Stimulated activated CD4-positive, alpha-beta T cell treated with anti-CD3 and anti-CD28 coated beads, Interleukin-2, amount 100 ng/mL, for 48 hours (primary cell): ENCODE data around the gene HIF1A.
"Not testable (repeated sequence)": the region's sequence is repeated elsewhere in the genome, so short reads cannot be mapped to it uniquely, and the experiment has no call there.

ENCODE experiments used
- DNase-seq, 2 donors: peaks; one replicate each; pipeline ENCODE4 v3.0.0-alpha.2; 2020

The HIF1A gene

GRCh38 chr14:61749867-61750266 is 54.6 kb downstream of the HIF1A start:
- no peak for DNase-seq

DNA sequence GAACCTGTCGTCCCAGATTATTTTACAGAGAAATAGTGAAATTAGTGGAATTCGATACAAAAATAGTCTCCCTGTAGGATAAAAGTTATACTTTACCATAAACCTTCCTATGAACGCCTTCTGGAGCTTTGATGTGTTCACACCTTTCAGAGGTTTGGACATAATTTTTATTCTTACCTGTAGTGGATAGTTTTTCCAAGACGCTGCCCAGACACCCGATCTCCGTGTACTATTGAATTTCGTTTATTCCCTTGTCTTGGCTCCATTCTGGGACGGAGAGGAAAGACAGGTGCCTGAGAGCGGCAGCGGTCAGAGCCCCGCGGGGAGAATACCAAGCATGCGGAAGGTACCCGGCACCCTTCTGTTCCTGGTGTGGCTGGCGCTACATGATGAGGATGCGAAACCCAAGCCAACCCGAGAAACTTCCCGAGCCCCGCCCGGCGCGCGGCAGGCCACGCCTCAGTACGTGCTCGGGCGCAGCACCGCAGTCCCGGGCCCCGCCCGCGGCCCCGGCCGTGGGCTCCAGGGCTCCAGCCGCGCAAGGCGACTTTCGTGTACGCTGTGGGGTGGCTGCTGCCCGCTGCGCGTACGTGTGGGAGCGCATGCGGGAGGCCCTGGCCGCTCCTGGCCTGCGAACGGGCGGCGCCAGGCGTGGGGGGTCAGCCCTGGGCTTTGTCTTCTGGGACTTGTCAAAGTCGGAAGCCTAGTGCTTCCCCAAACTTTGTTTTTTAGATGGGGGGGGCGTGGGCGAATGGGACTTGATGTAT is 55.6 kb downstream of the HIF1A start:
- DNase-seq, result peak; percentile 76 to 82

- DNase-seq, result no peak
Observed at GRCh38 chr14:61751475-61751989, 56.2 kb downstream of the HIF1A start.

DNA sequence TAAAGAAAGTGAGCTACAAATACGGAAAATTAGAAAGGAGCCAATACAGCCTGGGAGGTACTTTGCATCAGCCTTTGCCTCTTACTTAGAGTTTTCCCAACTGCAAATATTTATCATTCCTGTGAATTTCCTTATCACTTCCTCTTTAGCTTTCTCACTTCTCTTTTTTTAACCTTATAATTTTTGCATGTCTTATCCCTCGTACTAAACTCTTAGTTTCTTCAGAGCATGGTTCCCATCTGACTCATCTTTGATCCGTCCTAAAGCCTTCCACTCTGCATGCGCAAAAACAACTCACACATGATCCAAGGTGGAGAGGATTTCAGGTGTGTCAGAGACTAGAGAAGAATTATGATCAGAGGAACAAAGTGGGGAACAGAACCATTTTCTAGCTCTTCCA is 57.3 kb downstream of the HIF1A start:
- no peak for DNase-seq

- DNase-seq, result no peak
Observed at GRCh38 chr14:61753631-61754030, 58.3 kb downstream of the HIF1A start.

GRCh38 chr14:61754627-61755381 is 59.5 kb downstream of the HIF1A start:
- no peak for DNase-seq

GRCh38 chr14:61755382-61755742 is 60.0 kb downstream of the HIF1A start:
- DNase-seq, result not testable (repeated sequence)

- DNase-seq, result no peak
Observed at GRCh38 chr14:61756135-61756534, 60.8 kb downstream of the HIF1A start.

DNA sequence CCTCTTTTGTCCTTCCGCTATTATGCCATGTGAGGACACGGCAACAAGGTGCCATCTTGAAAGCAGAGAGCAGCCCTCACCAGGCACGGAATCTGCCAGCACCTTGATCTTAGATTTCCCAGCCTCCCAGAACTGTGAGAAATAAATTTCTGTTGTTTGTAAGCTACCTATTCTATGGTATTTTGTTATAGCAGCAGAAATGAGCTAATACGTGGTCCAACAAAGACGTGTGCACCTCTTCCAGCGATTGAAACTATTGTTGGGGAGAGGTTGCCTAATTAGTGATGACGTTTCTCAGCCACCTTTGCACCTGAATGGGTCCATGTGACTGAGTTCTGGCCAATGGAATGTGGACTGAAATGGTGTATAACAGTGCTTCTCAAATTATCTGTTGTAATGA is 64.6 kb downstream of the HIF1A start:
- DNase-seq, result no peak

GRCh38 chr14:61761557-61761956 is 66.2 kb downstream of the HIF1A start:
- DNase-seq, result no peak

DNA sequence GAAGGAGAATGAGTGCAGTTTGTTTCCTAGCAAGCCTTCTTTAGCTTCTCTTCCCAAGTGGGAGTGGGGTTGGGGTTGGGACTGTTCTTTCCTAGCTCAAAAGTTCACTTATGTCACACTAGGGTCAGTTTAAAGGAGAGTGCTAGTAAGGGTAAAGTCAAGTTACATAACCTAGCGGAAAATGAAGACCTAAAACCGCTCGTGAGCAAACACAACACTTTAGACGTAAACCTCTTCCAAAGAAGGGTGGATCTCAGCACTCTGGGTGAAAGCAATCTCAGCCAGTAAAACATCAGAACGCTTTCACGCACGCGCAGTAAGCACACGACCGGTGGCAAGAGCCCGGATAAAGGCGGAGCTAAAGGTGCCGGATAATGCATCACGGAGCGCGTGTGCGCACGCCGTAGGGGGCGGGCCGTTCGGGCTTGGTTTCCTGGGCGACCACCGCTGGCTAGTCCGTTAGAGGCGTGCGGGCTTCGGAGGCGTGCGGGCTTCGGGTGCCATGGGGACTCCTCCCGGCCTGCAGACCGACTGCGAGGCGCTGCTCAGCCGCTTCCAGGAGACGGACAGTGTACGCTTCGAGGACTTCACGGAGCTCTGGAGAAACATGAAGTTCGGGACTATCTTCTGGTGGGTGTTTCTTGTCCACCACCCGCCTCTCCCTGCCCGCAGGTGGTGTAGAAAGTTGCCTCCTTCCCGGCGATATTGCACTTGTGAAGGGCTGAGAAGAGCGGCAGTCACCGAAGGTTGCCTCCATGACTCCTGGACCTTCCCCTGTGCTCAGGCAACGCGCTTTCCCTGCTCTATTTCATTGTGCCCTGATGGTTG is 66.9 kb downstream of the HIF1A start, which contains the start of gene SNAPC1:
SNAPC1 (plus strand) TSS at position 462 of the 828 bp plus-strand sequence; CDS start at position 503, 41 bp downstream.
- peak; percentile 96 for DNase-seq

- no peak for DNase-seq
Observed at GRCh38 chr14:61764342-61765122, 69.2 kb downstream of the HIF1A start.

DNA sequence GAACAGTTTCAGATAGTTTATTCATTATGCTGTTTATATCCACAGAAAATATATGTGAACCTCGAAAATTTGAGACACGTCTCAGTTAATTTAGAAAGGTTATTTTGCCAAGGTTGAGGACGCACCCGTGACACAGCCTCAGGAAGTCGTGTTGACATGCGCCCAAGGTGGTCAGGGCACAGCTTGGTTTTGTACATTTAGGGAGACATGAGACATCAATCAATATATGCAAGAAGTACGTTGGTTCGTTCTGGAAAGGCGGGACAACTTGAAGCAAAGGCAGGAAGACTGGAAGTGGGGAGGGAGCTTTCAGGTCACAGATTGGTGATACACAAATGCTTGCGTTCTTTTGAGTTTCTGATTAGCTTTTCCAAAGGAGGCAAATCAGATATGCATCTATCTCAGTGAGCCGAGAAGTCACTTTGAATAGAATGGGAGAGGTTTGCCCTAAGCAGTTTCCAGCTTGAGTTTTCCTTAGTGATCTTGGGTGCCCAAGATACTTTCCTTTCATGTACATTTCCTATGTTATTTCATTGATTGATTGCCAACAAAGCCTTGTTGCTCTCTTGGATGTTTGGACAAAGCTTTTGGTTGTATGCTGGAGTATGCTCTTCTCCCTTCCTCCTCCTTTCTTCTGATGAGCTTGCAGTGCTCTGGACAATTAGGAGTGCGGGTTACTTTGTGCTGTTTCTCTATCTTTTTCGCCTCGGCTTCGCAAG is 70.1 kb downstream of the HIF1A start:
- no peak for DNase-seq

DNA sequence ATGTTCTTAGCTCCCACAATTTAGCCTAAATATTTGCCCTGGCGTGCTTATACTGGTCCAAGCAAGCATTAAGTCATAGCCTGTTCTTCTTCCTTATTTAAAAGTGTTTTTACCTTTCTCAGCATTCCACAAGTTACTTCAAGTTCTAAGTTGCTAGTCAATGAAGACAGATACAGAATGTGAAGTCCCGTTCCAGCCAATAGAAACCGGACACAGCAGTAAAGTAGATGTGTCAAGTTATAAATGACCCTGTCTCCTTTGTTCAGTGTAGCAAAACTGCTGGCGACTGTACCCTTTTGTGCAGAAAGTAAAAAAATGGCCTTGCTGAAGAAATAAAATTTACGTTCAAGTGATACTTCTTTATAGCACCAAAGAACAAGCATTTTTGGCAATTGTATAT is 70.8 kb downstream of the HIF1A start:
- DNase-seq, result no peak

DNA sequence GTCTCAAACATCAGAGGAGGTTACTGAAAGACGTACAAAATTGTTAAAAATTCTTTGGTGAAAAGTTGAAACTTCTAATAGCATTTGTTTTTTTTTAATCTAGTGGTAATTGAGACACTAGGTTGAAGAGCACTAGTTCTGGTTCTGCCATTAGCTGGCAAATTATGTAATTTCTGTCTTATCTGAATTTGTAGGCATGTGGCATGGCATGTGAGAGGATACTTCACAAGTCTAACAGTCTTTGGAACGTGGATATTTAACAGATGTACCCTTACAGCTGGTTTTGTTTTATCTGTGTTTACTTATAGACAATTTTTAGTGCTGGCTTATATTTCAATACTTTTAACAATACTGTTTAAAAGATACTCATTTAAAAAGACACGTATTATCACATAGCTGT is 72.9 kb downstream of the HIF1A start:
- DNase-seq, result no peak

DNA sequence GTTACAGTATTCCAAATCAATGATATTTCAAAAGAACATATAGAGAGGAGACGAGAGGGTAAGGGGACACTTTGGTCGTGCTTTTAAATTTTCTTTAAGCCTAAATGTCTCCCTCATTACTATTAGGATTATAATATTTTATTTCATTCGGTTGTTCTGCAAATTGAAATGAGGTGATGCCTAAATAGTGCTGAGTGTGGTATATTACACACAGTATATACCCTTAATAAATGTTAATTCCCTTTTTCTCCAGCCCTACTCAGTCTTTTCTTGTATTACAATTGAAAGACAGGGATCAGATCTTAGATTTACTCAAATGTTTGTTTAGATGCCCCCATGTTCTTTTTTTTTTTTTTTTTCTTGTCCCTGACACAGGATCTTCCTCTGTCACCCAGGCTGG is 74.6 kb downstream of the HIF1A start:
- no peak for DNase-seq

DNA sequence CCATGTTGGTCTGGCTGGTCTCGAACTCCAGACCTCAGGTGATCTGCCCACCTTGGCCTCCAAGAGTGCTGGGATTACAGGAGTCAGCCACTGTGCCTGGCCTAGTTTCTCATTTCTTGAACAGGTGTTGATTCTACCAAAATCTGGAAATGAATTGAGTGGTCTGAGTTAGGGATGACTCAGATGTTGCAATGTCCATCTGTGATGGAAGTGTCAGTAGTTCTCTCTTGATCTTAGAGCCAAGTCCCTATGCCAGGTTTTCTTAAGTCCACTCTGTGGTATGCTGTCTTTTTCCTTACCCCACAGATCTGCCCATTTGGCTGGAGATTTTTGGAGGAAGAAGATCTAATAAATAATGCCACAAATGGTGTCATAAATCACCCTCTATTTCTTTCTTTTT is 79.5 kb downstream of the HIF1A start:
- DNase-seq, result no peak

GRCh38 chr14:61780125-61780524 is 84.8 kb downstream of the HIF1A start:
- DNase-seq, result no peak

DNA sequence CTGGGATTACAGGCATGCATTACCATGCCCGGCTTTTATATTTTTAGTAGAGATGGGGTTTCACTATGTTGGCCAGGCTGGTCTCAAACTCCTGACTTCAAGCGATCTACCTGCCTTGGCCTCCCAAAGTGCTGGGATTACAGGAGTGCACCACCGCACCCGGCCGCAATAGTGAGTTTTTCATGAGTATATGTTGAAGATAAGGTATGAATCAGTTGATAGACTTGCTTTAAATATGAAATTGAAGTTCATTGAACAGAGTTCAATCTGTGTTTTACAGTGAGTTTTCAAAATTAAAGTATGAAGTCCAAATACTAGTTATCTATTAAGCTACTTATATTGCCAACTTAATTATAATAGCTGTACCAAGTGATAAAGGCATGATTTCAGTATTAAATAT is 102.0 kb downstream of the HIF1A start:
- no peak for DNase-seq
